ENCODE results near the gene MACROH2A1.

DNA sequence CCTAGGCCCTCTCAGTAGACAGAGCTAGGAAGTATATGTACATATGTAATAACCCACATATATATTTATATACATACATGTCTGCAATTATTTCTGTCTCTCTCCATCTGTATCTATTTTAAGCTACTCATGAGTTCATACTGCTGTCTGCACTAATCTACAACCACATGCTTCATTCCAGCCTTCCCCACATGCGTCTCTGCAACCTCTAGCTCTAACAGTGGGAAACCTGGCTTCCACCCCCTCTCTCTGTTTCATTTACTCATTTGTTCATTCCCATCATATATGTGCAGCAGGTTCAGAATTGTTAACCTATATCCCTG, 24.8 kb upstream of the MACROH2A1 start:
- TF ChIP-seq, protein P1, sequence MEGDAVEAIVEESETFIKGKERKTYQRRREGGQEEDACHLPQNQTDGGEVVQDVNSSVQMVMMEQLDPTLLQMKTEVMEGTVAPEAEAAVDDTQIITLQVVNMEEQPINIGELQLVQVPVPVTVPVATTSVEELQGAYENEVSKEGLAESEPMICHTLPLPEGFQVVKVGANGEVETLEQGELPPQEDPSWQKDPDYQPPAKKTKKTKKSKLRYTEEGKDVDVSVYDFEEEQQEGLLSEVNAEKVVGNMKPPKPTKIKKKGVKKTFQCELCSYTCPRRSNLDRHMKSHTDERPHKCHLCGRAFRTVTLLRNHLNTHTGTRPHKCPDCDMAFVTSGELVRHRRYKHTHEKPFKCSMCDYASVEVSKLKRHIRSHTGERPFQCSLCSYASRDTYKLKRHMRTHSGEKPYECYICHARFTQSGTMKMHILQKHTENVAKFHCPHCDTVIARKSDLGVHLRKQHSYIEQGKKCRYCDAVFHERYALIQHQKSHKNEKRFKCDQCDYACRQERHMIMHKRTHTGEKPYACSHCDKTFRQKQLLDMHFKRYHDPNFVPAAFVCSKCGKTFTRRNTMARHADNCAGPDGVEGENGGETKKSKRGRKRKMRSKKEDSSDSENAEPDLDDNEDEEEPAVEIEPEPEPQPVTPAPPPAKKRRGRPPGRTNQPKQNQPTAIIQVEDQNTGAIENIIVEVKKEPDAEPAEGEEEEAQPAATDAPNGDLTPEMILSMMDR (IDR thresholded peaks at IDR 0.05 in 4 of 5, conservative IDR thresholded peaks at IDR 0.05 in 1 of 5) = no peak
- no peak for TF ChIP-seq POLR2A (IDR thresholded peaks at IDR 0.05)
